Loucy (cell line): Measurements from ENCODE around the gene SLC25A17.
"Not testable (repeated sequence)": the region's sequence is repeated elsewhere in the genome, so short reads cannot be mapped to it uniquely, and the experiment has no call there.

Experiments
- H2AFZ ChIP-seq: fragments of 200-600 bp; sonication (generic); 2 replicates; pipeline ENCODE4 v1.6.0; 2016; ENCODE audit warnings: antibody characterized with exemption, mild to moderate bottlenecking, low read length, moderate library complexity
- H3F3A ChIP-seq: fragments of 200-600 bp; 2 replicates; pipeline ENCODE4 v1.6.0; 2016; ENCODE audit warnings: antibody characterized with exemption, low read depth, mild to moderate bottlenecking
- H3K27me3 ChIP-seq: fragments of 200-600 bp; sonication (generic); 2 replicates; pipeline ENCODE4 v1.6.1; 2014; ENCODE audit warnings: low read length, mild to moderate bottlenecking; ENCODE audit not compliant: insufficient read depth, poor library complexity, severe bottlenecking
- H3K36me3 ChIP-seq: fragments of 200-600 bp; sonication (generic); 2 replicates; pipeline ENCODE4 v1.6.1; 2016; ENCODE audit warnings: low read length; ENCODE audit not compliant: insufficient read depth
- H3K4me1 ChIP-seq: fragments of 200-600 bp; sonication (generic); 2 replicates; pipeline ENCODE4 v1.5.1; 2014; ENCODE audit warnings: low read length, mild to moderate bottlenecking; ENCODE audit not compliant: insufficient read depth, poor library complexity, severe bottlenecking
- H3K4me2 ChIP-seq: fragments of 200-600 bp; sonication (generic); 2 replicates; pipeline ENCODE4 v1.6.0; 2014; ENCODE audit warnings: antibody characterized with exemption, low read length, low read depth, mild to moderate bottlenecking; ENCODE audit not compliant: poor library complexity, severe bottlenecking
- H3K4me3 ChIP-seq: fragments of 200-600 bp; sonication (generic); 2 replicates; pipeline ENCODE4 v1.5.1; 2014; ENCODE audit warnings: low read length, mild to moderate bottlenecking, mixed read lengths; ENCODE audit not compliant: poor library complexity, severe bottlenecking
- H3K79me2 ChIP-seq: fragments of 200-600 bp; sonication (generic); 2 replicates; pipeline ENCODE4 v1.6.1; 2014; ENCODE audit warnings: low read length; ENCODE audit not compliant: insufficient read depth
- H3K9ac ChIP-seq: fragments of 200-600 bp; sonication (generic); 2 replicates; pipeline ENCODE4 v1.6.0; 2014; ENCODE audit warnings: mild to moderate bottlenecking, low read depth, low read length, moderate library complexity; ENCODE audit not compliant: poor library complexity, severe bottlenecking
- H3K9me2 ChIP-seq: fragments of 200-600 bp; sonication (generic); replicated peaks from 2 replicates; pipeline ENCODE4 v1.6.1; 2016; ENCODE audit warnings: low read depth, low read length, mixed read lengths
- H3K9me3 ChIP-seq: fragments of 200-600 bp; sonication (generic); 2 replicates; pipeline ENCODE4 v1.6.1; 2014; ENCODE audit warnings: mild to moderate bottlenecking, antibody characterized with exemption, low read length, low read depth; ENCODE audit not compliant: insufficient read depth
- H4K20me1 ChIP-seq: fragments of 200-600 bp; sonication (generic); 2 replicates; pipeline ENCODE4 v1.6.0; 2014; ENCODE audit warnings: antibody characterized with exemption, low read length, mild to moderate bottlenecking; ENCODE audit not compliant: insufficient read depth, poor library complexity, severe bottlenecking
- CTCF ChIP-seq: fragments of 200-600 bp; sonication (generic); conservative IDR thresholded peaks from 2 replicates; pipeline ENCODE4 v1.5.1; 2014; ENCODE audit warnings: mild to moderate bottlenecking, antibody characterized with exemption, low read length
- EZH2phosphoT487 ChIP-seq: fragments of 200-600 bp; IDR thresholded peaks from 2 replicates; pipeline ENCODE4 v1.6.1; 2018; ENCODE audit warnings: antibody characterized with exemption, mild to moderate bottlenecking, moderate library complexity, borderline replicate concordance

Gene SLC25A17

GRCh38 chr22:40818747-40819598, at the start of gene SLC25A17:
TSS of gene SLC25A17 (minus strand) at chr22:40819346. CDS start at chr22:40819248, 98 bp downstream.
- H3K36me3 ChIP-seq, result peaks cover 16% of the 10 kb centered on the region; the same call in 1 of the 2 replicates
- H3K9me2 ChIP-seq, result no peaks in the 10 kb centered on the region
- peaks cover 5% of the 10 kb centered on the region for H4K20me1 ChIP-seq
- peaks cover 26% of the 10 kb centered on the region for H3K4me1 ChIP-seq
- H3K9ac ChIP-seq, result peak within 1 kb of the TSS; percentile 89
- H3K4me3 ChIP-seq, result peak within 1 kb of the TSS; percentile 100
- H3K4me2 ChIP-seq, result peak within 1 kb of the TSS; percentile 95
- TF ChIP-seq EZH2phosphoT487 (no peak), CTCF (peak; percentile 63)
- H2AFZ ChIP-seq, result peak within 1 kb of the TSS; percentile 100
- no peaks in the 10 kb centered on the region for H3K27me3 ChIP-seq
- H3K79me2 ChIP-seq, result peaks cover 40% of the 10 kb centered on the region
- no peaks in the 10 kb centered on the region for H3K9me3 ChIP-seq
- no peaks in the 10 kb centered on the region for H3F3A ChIP-seq

- not testable (repeated sequence) for H3F3A ChIP-seq, H3K9me2 ChIP-seq, H3K79me2 ChIP-seq, H3K9ac ChIP-seq, H2AFZ ChIP-seq, H4K20me1 ChIP-seq, H3K4me3 ChIP-seq, H3K4me1 ChIP-seq, H3K27me3 ChIP-seq, H3K9me3 ChIP-seq, H3K4me2 ChIP-seq, H3K36me3 ChIP-seq
Observed at GRCh38 chr22:40868379-40868778, 49.2 kb upstream of the SLC25A17 start.

GRCh38 chr22:40867109-40867508, 48.0 kb upstream of the SLC25A17 start:
- Histone ChIP-seq H3F3A (no peaks in the 10 kb centered on the region), H3K4me1 (peaks cover 7% of the 10 kb centered on the region), H3K36me3 (no peaks in the 10 kb centered on the region), H2AFZ (no peak overlapping the region), H4K20me1 (no peaks in the 10 kb centered on the region), H3K9me2 (no peaks in the 10 kb centered on the region), H3K9me3 (no peaks in the 10 kb centered on the region), H3K4me3 (no peak overlapping the region), H3K9ac (no peak overlapping the region), H3K27me3 (no peaks in the 10 kb centered on the region), H3K4me2 (no peak overlapping the region), H3K79me2 (no peaks in the 10 kb centered on the region)
- no peak for TF ChIP-seq EZH2phosphoT487
- no peak for TF ChIP-seq CTCF

GRCh38 chr22:40862537-40862936, 43.4 kb upstream of the SLC25A17 start:
- Histone ChIP-seq H3K9me3 (no peaks in the 10 kb centered on the region), H3K9me2 (no peaks in the 10 kb centered on the region), H3F3A (no peaks in the 10 kb centered on the region), H3K27me3 (no peaks in the 10 kb centered on the region), H2AFZ (no peak overlapping the region), H4K20me1 (peaks cover 2% of the 10 kb centered on the region), H3K4me2 (no peak overlapping the region), H3K36me3 (no peaks in the 10 kb centered on the region), H3K9ac (no peak overlapping the region), H3K4me1 (peaks cover 18% of the 10 kb centered on the region), H3K79me2 (peaks cover 28% of the 10 kb centered on the region), H3K4me3 (no peak overlapping the region)
- no peak for TF ChIP-seq EZH2phosphoT487
